ENCODE measurements around the gene GM2A.

DNA sequence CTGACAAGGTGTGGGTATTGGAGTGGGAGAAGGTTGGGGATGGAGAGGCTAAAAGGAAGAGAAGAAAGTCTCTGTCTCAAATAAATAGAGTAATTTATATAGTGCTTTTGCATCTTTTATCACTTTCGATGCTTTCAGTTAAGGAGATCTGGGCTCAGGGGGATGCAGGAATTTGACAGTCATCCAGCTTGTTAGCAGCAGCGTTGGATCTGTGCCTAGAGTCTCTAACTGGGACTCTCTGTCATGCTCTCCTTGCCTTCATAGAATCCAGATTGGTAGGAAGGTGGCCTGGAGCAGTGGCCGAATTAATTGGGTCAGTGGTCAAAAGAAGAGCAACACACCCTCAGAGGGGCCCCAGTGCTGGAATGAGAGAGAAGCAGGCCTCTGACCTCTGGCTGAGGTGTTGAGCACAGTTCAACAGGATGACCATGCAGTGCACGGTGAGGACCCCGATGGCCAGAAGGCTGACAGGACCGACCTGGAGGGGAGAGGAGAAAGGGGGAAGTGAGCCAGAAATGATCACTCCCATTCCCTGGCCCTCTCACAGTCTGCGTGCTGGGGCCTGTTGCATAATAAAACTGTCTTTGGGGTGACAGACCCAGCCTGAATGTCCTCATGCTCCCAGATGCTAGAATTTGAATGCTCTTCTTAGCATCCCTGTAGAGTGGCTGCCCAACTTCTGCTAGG lies 42.9 kb downstream of the GM2A start:
- no peak for TF ChIP-seq POLR2A (IDR thresholded peaks at IDR 0.05)
- TF ChIP-seq, protein P1, sequence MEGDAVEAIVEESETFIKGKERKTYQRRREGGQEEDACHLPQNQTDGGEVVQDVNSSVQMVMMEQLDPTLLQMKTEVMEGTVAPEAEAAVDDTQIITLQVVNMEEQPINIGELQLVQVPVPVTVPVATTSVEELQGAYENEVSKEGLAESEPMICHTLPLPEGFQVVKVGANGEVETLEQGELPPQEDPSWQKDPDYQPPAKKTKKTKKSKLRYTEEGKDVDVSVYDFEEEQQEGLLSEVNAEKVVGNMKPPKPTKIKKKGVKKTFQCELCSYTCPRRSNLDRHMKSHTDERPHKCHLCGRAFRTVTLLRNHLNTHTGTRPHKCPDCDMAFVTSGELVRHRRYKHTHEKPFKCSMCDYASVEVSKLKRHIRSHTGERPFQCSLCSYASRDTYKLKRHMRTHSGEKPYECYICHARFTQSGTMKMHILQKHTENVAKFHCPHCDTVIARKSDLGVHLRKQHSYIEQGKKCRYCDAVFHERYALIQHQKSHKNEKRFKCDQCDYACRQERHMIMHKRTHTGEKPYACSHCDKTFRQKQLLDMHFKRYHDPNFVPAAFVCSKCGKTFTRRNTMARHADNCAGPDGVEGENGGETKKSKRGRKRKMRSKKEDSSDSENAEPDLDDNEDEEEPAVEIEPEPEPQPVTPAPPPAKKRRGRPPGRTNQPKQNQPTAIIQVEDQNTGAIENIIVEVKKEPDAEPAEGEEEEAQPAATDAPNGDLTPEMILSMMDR (IDR thresholded peaks at IDR 0.05) = no peak
- no peak for TF ChIP-seq POLR2AphosphoS5 (IDR thresholded peaks at IDR 0.05)
- TF ChIP-seq EP300 (IDR thresholded peaks at IDR 0.05) = no peak
